HG03558 (cell line): ENCODE data around the gene FBXO28.

Source experiments
- ATAC-seq: cut with Tn5 transposase; IDR thresholded peaks from one replicate; pipeline ENCODE4 v1.9.1; 2021; ENCODE audit warnings: moderate number of reproducible peaks; ENCODE audit not compliant: unreplicated experiment; ENCODE audit errors: extremely low read depth

Gene FBXO28

GRCh38 chr1:224141693-224142092, 27.8 kb downstream of the FBXO28 start:
- ATAC-seq = no peak

DNA sequence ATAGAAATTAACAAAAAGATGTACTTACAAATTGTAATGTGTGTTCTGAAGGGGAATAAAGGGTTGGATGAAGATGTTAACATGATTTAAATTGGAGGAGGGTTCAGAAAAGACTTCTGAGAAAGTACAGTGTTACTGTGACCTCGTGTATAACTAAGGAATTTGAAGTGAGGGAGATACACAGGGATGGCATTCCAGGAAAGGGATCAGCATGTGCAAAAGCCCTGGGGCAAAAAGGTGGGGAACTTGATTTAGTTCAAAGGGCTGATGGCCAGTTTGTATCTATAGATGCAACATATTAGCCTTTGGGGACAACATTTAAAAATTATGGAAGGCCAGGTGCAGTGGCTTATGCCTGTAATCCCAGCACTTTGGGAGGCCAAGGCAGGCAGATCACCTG, 35.8 kb downstream of the FBXO28 start:
- ATAC-seq = no peak

DNA sequence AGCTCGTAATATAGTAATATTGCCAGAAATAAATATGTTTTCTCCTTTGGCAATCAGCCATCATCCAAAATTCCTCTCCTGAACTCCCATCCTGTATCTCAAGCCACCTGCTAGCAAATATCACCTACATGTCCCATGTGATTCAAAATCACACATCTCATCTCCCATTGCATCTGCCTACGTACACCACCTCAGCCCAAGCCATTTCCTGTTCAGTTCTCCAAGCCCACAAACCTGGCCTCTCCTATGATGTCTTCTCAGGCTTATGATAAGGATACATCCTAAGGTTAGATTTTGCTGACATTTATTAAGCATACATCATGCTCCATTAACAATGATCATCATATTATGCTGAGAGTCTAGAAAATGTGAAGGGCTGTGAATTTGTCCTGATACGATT, 37.2 kb downstream of the FBXO28 start:
- no peak for ATAC-seq

GRCh38 chr1:224157316-224157715, 43.4 kb downstream of the FBXO28 start:
- no peak for ATAC-seq

GRCh38 chr1:224159541-224159940, 45.6 kb downstream of the FBXO28 start:
- no peak for ATAC-seq

GRCh38 chr1:224160171-224160682, 46.3 kb downstream of the FBXO28 start:
- no peak for ATAC-seq

- no peak for ATAC-seq
These were observed 48.9 kb downstream of the FBXO28 start for GRCh38 chr1:224162768-224163167.

GRCh38 chr1:224163311-224163710, 49.4 kb downstream of the FBXO28 start:
- no peak for ATAC-seq

GRCh38 chr1:224168859-224169380, 55.0 kb downstream of the FBXO28 start:
- peak; percentile 78 for ATAC-seq

DNA sequence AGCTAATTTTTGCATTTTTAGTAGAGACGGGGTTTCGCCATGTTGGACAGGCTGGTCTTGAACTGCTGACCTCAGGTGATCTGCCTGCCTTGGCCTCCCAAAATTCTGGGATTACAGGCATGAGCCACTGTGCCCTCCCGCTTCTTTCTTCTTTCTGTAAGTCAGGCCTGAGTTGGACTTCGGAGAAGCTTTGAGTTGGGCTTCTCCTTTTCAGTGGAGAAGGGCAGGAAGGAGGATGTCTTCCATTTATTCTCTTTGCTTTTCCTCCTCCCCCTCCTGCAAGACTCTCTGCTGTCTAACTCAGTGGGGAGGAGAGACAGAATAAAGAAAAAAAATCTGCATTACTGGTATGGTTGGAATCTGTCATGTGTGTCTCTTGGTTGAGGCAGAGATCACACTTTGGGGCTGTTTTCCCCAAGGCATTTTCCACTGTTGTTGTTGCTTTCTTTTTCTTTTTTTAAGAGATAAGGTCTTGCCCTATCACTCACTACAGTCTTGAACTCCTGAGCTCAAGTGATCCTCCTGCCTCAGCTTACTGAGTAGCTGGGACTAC, 55.9 kb downstream of the FBXO28 start:
- ATAC-seq = no peak

DNA sequence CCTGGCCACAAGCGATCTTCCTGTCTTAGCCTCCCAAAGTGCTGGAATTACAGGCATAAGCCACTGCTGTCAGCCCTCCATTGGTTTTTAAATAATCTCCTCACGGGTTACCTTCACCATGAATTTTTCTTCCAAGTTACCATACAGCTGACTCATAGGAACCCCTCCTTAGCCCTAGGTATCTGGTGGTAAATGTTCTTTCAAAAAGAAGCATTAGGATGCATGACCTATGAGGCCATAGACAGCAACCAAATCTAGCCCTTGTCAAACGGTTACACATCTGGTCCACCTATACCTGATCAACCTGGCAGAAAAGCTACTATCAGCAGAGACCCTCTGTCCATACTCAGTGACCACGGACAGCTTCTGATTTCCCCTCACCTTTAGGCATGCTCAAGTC, 56.4 kb downstream of the FBXO28 start:
- no peak for ATAC-seq

- ATAC-seq = no peak
These were observed 57.0 kb downstream of the FBXO28 start for GRCh38 chr1:224170748-224171478.

DNA sequence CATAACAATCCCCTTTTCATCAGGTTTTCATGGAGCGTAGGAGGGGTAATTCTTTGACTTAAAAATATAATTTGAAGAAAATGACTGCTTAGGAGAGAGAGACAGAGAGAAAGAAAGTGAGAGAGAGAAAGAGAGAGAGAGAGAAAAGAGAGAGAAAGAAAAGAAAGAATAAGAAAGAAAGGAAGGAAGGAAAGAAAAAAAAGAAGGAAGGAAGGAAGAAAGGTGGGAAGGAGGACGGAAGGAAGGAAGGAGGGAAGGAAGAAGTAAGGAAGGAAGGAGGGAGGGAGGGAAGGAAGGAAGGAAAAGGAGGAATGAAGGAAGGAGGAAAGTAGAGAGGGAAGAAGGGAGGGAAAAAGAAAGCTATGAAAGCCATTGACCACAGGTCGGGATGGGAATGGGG, 58.3 kb downstream of the FBXO28 start:
- ATAC-seq = no peak

DNA sequence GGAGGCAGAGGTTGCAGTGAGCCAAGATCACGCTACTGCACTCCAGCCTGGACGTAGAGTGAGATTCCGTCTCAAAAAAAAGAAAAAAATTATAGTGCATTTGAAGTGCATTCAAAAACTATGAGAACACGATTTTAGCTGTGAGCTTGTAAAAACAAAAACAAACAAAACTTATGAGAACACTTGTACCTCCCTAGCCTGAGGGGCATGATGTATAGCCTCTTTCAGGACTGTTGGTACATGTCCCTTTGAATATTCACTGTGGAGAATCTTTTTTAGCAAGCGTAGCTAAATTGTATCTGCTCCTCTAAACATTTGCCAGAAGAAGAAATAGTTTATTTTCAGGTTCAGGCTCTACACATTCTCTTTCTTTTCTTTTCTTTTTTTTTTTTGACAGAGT, 59.6 kb downstream of the FBXO28 start:
- no peak for ATAC-seq

GRCh38 chr1:224175617-224176016, 61.7 kb downstream of the FBXO28 start:
- ATAC-seq = no peak

GRCh38 chr1:224177356-224177999, 63.6 kb downstream of the FBXO28 start:
- no peak for ATAC-seq

GRCh38 chr1:224178894-224179293, 65.0 kb downstream of the FBXO28 start:
- ATAC-seq = no peak

GRCh38 chr1:224180783-224181452, 67.0 kb downstream of the FBXO28 start:
- ATAC-seq = no peak

DNA sequence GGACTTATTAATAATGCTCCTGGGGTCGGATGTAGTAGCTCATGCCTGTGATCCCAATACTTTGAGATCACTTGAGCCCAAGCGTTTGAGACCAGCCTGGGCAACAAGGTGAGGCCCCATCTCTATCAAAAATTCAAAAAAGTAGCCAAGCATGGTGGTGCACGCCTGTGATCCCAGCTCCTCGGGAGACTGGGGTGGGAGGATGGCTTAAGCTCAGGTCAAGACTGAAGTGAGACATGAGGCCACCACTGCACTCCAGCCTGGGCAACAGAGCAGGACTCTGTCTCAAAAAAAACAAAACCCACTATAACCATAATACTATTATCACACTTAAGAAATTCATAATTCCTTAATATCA, 67.5 kb downstream of the FBXO28 start:
- ATAC-seq = no peak

GRCh38 chr1:224182057-224182865, 68.3 kb downstream of the FBXO28 start:
- ATAC-seq = peak; percentile 31
